Epithelial cell of proximal tubule (primary cell): Measurements from ENCODE around the gene FAM217B. TPM values are rescaled to one million over a fixed set of nuclear protein-coding genes. Genes with fewer than 3 reads are reported as not detected.

Experiments used
- DNase-seq: peaks from one replicate; pipeline ENCODE4 v3.0.0-alpha.2; 2011; ENCODE audit warnings: low read depth
- H3K4me3 ChIP-seq: 2 replicates; pipeline ENCODE4 v1.5.1; 2011; ENCODE audit warnings: low read depth, mild to moderate bottlenecking, low read length
- total RNA-seq: library from RNA; depleted of rRNA; stranded (reverse); fragments of >200 nt; gene quantifications from 2 replicates; pipeline ENCODE4 v1.2.3, GENCODE V29; 2015
- TF ChIP-seq, protein P1 (sequence below): conservative IDR thresholded peaks from 2 replicates; pipeline ENCODE4 v1.5.1; 2012; ENCODE audit warnings: low read depth, mild to moderate bottlenecking, low read length

The FAM217B gene
- total RNA-seq, 1 donor from 2014 or later = 4.3 TPM

DNA sequence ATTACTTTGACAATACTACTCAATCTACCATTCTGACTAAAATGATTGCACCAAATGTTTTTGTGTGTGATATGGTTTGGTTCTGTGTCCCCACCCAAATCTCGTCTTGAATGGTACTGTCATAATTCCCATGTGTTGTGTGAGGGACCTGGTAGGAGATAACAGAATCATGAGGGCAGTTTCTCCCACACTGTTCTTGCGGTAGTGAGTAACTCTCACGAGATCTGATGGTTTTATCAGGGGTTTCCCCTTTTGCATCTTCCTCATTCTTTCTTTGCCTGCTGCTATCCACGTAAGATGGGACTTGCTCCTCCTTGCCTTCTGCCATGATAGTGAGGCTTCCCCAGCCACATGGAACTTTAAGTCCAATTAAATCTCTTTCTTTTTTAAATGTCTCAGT is 27.6 kb upstream of the FAM217B start:
- no peak for DNase-seq
- TF ChIP-seq, protein P1, sequence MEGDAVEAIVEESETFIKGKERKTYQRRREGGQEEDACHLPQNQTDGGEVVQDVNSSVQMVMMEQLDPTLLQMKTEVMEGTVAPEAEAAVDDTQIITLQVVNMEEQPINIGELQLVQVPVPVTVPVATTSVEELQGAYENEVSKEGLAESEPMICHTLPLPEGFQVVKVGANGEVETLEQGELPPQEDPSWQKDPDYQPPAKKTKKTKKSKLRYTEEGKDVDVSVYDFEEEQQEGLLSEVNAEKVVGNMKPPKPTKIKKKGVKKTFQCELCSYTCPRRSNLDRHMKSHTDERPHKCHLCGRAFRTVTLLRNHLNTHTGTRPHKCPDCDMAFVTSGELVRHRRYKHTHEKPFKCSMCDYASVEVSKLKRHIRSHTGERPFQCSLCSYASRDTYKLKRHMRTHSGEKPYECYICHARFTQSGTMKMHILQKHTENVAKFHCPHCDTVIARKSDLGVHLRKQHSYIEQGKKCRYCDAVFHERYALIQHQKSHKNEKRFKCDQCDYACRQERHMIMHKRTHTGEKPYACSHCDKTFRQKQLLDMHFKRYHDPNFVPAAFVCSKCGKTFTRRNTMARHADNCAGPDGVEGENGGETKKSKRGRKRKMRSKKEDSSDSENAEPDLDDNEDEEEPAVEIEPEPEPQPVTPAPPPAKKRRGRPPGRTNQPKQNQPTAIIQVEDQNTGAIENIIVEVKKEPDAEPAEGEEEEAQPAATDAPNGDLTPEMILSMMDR = no peak
- no peak overlapping the region for H3K4me3 ChIP-seq

DNA sequence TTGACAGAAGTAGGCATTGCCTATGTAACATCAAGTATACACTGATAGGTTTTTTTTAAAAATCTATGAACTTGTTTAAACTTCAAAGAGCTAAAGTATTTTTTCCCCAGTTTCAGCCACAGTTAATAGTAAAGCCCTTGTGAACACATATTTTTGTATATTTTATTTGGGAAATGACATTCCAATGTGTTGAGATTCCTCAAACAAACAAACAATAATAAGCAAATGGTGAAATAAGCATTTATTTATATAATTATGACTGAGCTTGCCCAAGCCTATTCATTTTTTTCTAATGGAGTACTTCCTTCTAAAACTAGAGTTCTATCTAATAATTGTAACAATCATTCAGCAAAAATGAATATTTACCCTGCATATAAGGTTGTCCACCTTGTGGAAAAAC is 19.2 kb upstream of the FAM217B start:
- no peak for DNase-seq
- TF ChIP-seq, protein P1 = no peak
- H3K4me3 ChIP-seq = no peak overlapping the region

- H3K4me3 ChIP-seq = no peak overlapping the region
- DNase-seq = no peak
- TF ChIP-seq, protein P1 = no peak
These were observed 16.7 kb upstream of the FAM217B start for GRCh38 chr20:59923514-59923913.

GRCh38 chr20:59925359-59925758 is 14.8 kb upstream of the FAM217B start:
- TF ChIP-seq, protein P1 = no peak
- DNase-seq = no peak
- H3K4me3 ChIP-seq = no peak overlapping the region

DNA sequence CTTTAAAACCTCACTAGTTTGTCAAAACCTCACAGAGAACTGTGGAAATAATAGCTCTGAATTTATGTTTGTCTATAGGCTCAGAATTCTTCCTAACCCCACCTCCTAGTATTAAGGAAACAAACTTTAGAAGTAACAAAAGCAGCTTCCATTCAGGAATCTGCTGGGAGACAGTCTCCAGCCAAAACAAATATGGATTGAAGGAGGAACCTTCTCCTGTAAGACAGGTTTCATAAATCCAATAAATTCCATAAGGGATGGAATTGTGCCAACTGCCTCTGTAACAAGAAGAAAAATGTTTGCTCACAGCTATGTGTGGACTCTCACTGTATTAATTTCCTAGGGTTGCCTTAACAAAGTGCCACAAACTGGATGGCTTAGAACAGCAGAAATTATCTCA is 14.3 kb upstream of the FAM217B start:
- H3K4me3 ChIP-seq = no peak overlapping the region
- TF ChIP-seq, protein P1 = no peak
- DNase-seq = no peak

- TF ChIP-seq, protein P1 = no peak
- no peak overlapping the region for H3K4me3 ChIP-seq
- no peak for DNase-seq
These were observed 8.5 kb upstream of the FAM217B start for GRCh38 chr20:59931511-59932312.
